K562 (cell line): ENCODE results near the gene STARD6. TPM values are rescaled to one million over a fixed set of nuclear protein-coding genes. Genes with fewer than 3 reads are reported as not detected.

Experiments used
- ATAC-seq: fragments of 200-7000 bp; cut with Tn5 transposase; 3 replicates; pipeline ENCODE4 v1.9.1; 2020; ENCODE audit warnings: moderate library complexity
- BruUV-seq: library from RNA; stranded (reverse); fragments of 400-500 nt; replicated peaks from 2 replicates; lab custom pipeline; 2021; lab: Mats Ljungman, UMichigan
- CTCF ChIA-PET: fragments of 300-600 bp; formaldehyde crosslinking; extraction: SDS; loops from one replicate; lab custom pipeline; 2021; ENCODE audit warnings: low intra/inter-chr PET ratio; lab: Yijun Ruan, JAX
- POLR2A ChIA-PET: fragments of 300-600, 350-650 bp; sonication (Branson Sonifier 250); formaldehyde crosslinking; extraction: SDS; loops from one replicate; lab custom pipeline; 2021; ENCODE audit warnings: antibody characterized with exemption, inconsistent platforms; lab: Yijun Ruan, JAX
- DNase-seq, 4 experiments: peaks; one replicate each; pipeline versions ENCODE4 v3.0.0 to v3.0.0-alpha.2; 2011 to 2018; ENCODE audit warnings: low spot score in 3 of 4, mixed read lengths in 3 of 4; ENCODE audit errors: extremely low read depth in 1 of 4
- FAIRE-seq: peaks from 2 replicates; lab custom pipeline; 2011; peaks lifted over from hg19 to GRCh38; lab: Jason Lieb, UNC
- H2AFZ ChIP-seq: 2 replicates; pipeline ENCODE4 v1.6.0; 2011; ENCODE audit warnings: low read depth, low read length, control low read depth, inconsistent platforms
- H3K27ac ChIP-seq: fragments of 200-600 bp; 3 replicates; pipeline ENCODE4 v1.8.0; 2011; ENCODE audit warnings: low read depth, mild to moderate bottlenecking, control low read depth, inconsistent platforms, low read length, moderate library complexity, mixed read lengths; ENCODE audit errors: extremely low read depth
- H3K27me3 ChIP-seq, 2 experiments: fragments of 300-600 bp in 1 of 2; 2 replicates in 1 of 2; 3 replicates in 1 of 2; pipeline versions ENCODE4 v1.6.0 to v1.8.0; 2011; ENCODE audit warnings: inconsistent platforms in 2 of 2, low read length in 2 of 2, mild to moderate bottlenecking in 1 of 2, mixed read lengths in 1 of 2, moderate library complexity in 1 of 2; ENCODE audit not compliant: control insufficient read depth in 2 of 2, insufficient read depth in 2 of 2
- H3K36me3 ChIP-seq: fragments of 300-600 bp; 3 replicates; pipeline ENCODE4 v1.8.0; 2011; ENCODE audit warnings: mild to moderate bottlenecking, low read length, inconsistent platforms; ENCODE audit not compliant: control insufficient read depth, insufficient read depth
- H3K4me1 ChIP-seq, 2 experiments: fragments of 200-600 bp in 1 of 2; replicated peaks in 1 of 2; 2 replicates in 1 of 2; 3 replicates in 1 of 2; pipeline versions ENCODE4 v1.5.1 to v1.8.0; 2011; ENCODE audit warnings: inconsistent platforms in 2 of 2, low read length in 2 of 2, mild to moderate bottlenecking in 1 of 2, mixed read lengths in 1 of 2, moderate library complexity in 1 of 2; ENCODE audit not compliant: control insufficient read depth in 2 of 2, insufficient read depth in 2 of 2
- H3K4me2 ChIP-seq: 2 replicates; pipeline ENCODE4 v1.6.1; 2011; ENCODE audit warnings: low read length, control low read depth, inconsistent platforms, mixed read lengths; ENCODE audit not compliant: insufficient read depth
- H3K4me3 ChIP-seq: fragments of 200-600 bp; sonication (generic), shearing (Covaris generic); 2 replicates; pipeline ENCODE4 v1.5.1; 2016; ENCODE audit warnings: control low read depth, inconsistent platforms
- H3K79me2 ChIP-seq: fragments of 200-600 bp; 3 replicates; pipeline ENCODE4 v1.8.0; 2011; ENCODE audit warnings: low read length, inconsistent platforms; ENCODE audit not compliant: control insufficient read depth, insufficient read depth
- H3K9ac ChIP-seq, 2 experiments: 2 replicates each; pipeline versions ENCODE4 v1.6.0 to v1.6.1; 2011; ENCODE audit warnings: low read depth in 2 of 2, low read length in 2 of 2, control low read depth in 1 of 2, inconsistent platforms in 1 of 2, mild to moderate bottlenecking in 1 of 2, mixed read lengths in 1 of 2; ENCODE audit not compliant: insufficient read depth in 1 of 2
- H3K9me1 ChIP-seq: one replicate; pipeline ENCODE4 v1.6.0; 2011; ENCODE audit warnings: inconsistent platforms, mild to moderate bottlenecking, low read length, moderate library complexity; ENCODE audit not compliant: control insufficient read depth, insufficient read depth
- H3K9me3 ChIP-seq: replicated peaks from 2 replicates; pipeline ENCODE4 v1.5.1; 2011; ENCODE audit warnings: low read depth, low read length, inconsistent platforms; ENCODE audit not compliant: control insufficient read depth, insufficient read depth
- H4K20me1 ChIP-seq: replicated peaks from 2 replicates; pipeline ENCODE4 v1.6.1; 2011; ENCODE audit warnings: low read length, inconsistent platforms, mixed read lengths; ENCODE audit not compliant: control insufficient read depth, insufficient read depth
- ATF2 ChIP-seq: sonication (generic); formaldehyde crosslinking; IDR thresholded peaks from 2 replicates; pipeline ENCODE4 v1.8.1; 2022; ENCODE audit warnings: missing genetic modification reagents
- BRF1 ChIP-seq: IDR thresholded peaks from 3 replicates; pipeline ENCODE4 v1.6.1; 2011; ENCODE audit warnings: borderline replicate concordance, mild to moderate bottlenecking; ENCODE audit not compliant: insufficient read length; ENCODE audit errors: extremely low read depth
- E2F1 ChIP-seq: sonication (generic); formaldehyde crosslinking; IDR thresholded peaks from 2 replicates; pipeline ENCODE4 v1.8.1; 2023; ENCODE audit warnings: mild to moderate bottlenecking, missing genetic modification reagents, moderate library complexity
- E2F6 ChIP-seq, 2 experiments: IDR thresholded peaks; 2 replicates each; pipeline ENCODE4 v1.6.1; 2011; ENCODE audit warnings: borderline replicate concordance in 1 of 2, control low read depth in 1 of 2, low read depth in 1 of 2, low read length in 1 of 2, mild to moderate bottlenecking in 1 of 2, mixed read lengths in 1 of 2, moderate library complexity in 1 of 2; ENCODE audit not compliant: insufficient read depth in 1 of 2, insufficient read length in 1 of 2, poor library complexity in 1 of 2, severe bottlenecking in 1 of 2; ENCODE audit errors: extremely low read depth in 1 of 2
- ESRRA ChIP-seq: fragments of 450-650 bp; IDR thresholded peaks from 2 replicates; pipeline ENCODE4 v1.6.1; 2014; ENCODE audit warnings: low read depth, mild to moderate bottlenecking, moderate library complexity, borderline replicate concordance
- GMEB1 ChIP-seq: fragments of 250-450 bp; sonication (Bioruptor Pico); IDR thresholded peaks from 2 replicates; pipeline ENCODE4 v1.4.0; 2020; ENCODE audit warnings: mild to moderate bottlenecking
- MIER1 ChIP-seq: fragments of 450-650 bp; IDR thresholded peaks from 2 replicates; pipeline ENCODE4 v1.6.1; 2016; ENCODE audit warnings: antibody characterized with exemption, mild to moderate bottlenecking, low read depth
- NFIX ChIP-seq: fragments of 250-450 bp; sonication (Bioruptor Pico); IDR thresholded peaks from 2 replicates; pipeline ENCODE4 v1.4.0; 2020; ENCODE audit warnings: low read depth, mild to moderate bottlenecking, moderate library complexity
- NR1H2 ChIP-seq: sonication (generic); formaldehyde crosslinking; IDR thresholded peaks from 2 replicates; pipeline ENCODE4 v1.4.0; 2020; ENCODE audit warnings: mild to moderate bottlenecking, missing genetic modification reagents
- ZNF217 ChIP-seq: sonication (generic); formaldehyde crosslinking; IDR thresholded peaks from 2 replicates; pipeline ENCODE4 v1.8.0; 2022; ENCODE audit warnings: mild to moderate bottlenecking, missing genetic modification reagents
- ZNF274 ChIP-seq: IDR thresholded peaks from 2 replicates; pipeline ENCODE4 v1.6.1; 2011; ENCODE audit warnings: low read depth, mild to moderate bottlenecking, low read length, moderate library complexity, borderline replicate concordance
- ZNF511 ChIP-seq: sonication (generic); formaldehyde crosslinking; IDR thresholded peaks from 2 replicates; pipeline ENCODE4 v1.8.0; 2022; ENCODE audit warnings: mild to moderate bottlenecking, missing genetic modification reagents
- ZNF57 ChIP-seq: fragments of 450-650 bp; formaldehyde crosslinking; IDR thresholded peaks from 2 replicates; pipeline ENCODE4 v1.4.0; 2020; ENCODE audit warnings: mild to moderate bottlenecking, moderate library complexity
- WGBS: fragments of 100-300 bp; shearing (Covaris generic); methylation state at CpG from one replicate; pipeline ENCODE4 v1.1.6; 2016; ENCODE audit warnings: low coverage, mixed read lengths; ENCODE audit not compliant: insufficient coverage; ENCODE audit errors: missing lambda C conversion rate; 5-methylcytosine and 5-hydroxymethylcytosine counted together
- in situ Hi-C: fragments of 300-500 bp; cut with MboI; formaldehyde crosslinking; loops from 4 replicates; pipeline ENCODE4 v1.15.0; 2018; ENCODE audit warnings: inconsistent platforms, mixed read lengths
- intact Hi-C: fragments of 100-400 bp; cut with micrococcal nuclease; formaldehyde crosslinking; loops from 2 replicates; pipeline ENCODE4 v1.14.2; 2022
- polyA plus RNA-seq, 8 experiments: library from polyadenylated mRNA; depleted of rRNA in 4 of 8; stranded (reverse) in 5 of 8; unstranded in 3 of 8; fragments of >200 nt; fragmentation: Nextera tagmentation in 2 of 8; fragmentation: Illumina TruSeq in 1 of 8; extraction: Ambion mirVana in 2 of 8; extraction: Trizol in 1 of 8; gene quantifications; 2 replicates each; pipeline versions ENCODE4 v1.2.1 to v1.2.3, GENCODE V29; 2011 to 2014; ENCODE audit warnings: inconsistent platforms in 1 of 8, missing spikeins in 1 of 8
- total RNA-seq, 7 experiments: library from RNA; depleted of rRNA in 6 of 7; stranded (reverse); fragments of >200 nt in 6 of 7; fragmentation: Illumina TruSeq in 2 of 7; extraction: Trizol in 2 of 7; gene quantifications; 2 replicates each; pipeline versions ENCODE4 v1.2.1 to v1.2.3, GENCODE V29; 2011 to 2021; ENCODE audit warnings: low replicate concordance in 1 of 7

Gene STARD6
- total and polyA plus RNA-seq, 9 of the 15 experiments (the other 6 are each of a cell fraction or from before 2014, with no cell fraction given) = 0.11 to 0.15 TPM; not detected in 7

GRCh38 chr18:54386043-54386442 lies 28.4 kb upstream of the STARD6 start:
- Histone ChIP-seq H3K27me3 (no peaks in the 10 kb centered on the region), H4K20me1 (no peaks in the 10 kb centered on the region), H3K27ac (no peak overlapping the region), H3K79me2 (no peaks in the 10 kb centered on the region), H3K9me3 (peaks cover 2% of the 10 kb centered on the region; the same call in 1 of the 2 replicates), H3K9me1 (no peaks in the 10 kb centered on the region), H3K4me1 (peaks cover 6 to 23% of the 10 kb centered on the region in 2 experiments; a peak in 4 of 5 replicates), H3K36me3 (no peaks in the 10 kb centered on the region), H3K4me3 (no peak overlapping the region), H3K9ac (no peak overlapping the region), H3K4me2 (no peak overlapping the region), H2AFZ (no peak overlapping the region)
- DNase-seq = no peak
- BruUV-seq = no TSS peak
- intact Hi-C loops (no loop called here), in situ Hi-C loops (no loop called here)
- CTCF ChIA-PET = no interaction called here
- FAIRE-seq = no peak
- 100% methylated on average over 2 of the region's 4 CpGs for WGBS
- no peak for ATAC-seq
- POLR2A ChIA-PET = no interaction called here
- TF ChIP-seq NR1H2 (CRISPR knock-in tag) (no peak), ZNF274 (no peak), E2F1 (CRISPR knock-in tag) (no peak), GMEB1 (no peak), ZNF217 (CRISPR knock-in tag) (no peak), E2F6 (IDR thresholded peaks at IDR 0.05; ENCODE audit: borderline replicate concordance in 1 of 2, extremely low read depth in 1 of 2, insufficient read depth in 1 of 2, insufficient read length in 1 of 2, low read depth in 1 of 2, low read length in 1 of 2, poor library complexity in 1 of 2, severe bottlenecking in 1 of 2) (no peak), BRF1 (no peak), ZNF511 (CRISPR knock-in tag) (no peak), NFIX (no peak), MIER1 (no peak), ZNF57 (CRISPR knock-in tag) (no peak), ATF2 (CRISPR knock-in tag) (no peak), ESRRA (no peak)
